Inflammatory macrophage (primary cell): ENCODE results near the gene CFAP47.
"Not testable (repeated sequence)": the region's sequence is repeated elsewhere in the genome, so short reads cannot be mapped to it uniquely, and the experiment has no call there.

Source experiments
- DNase-seq, 2 donors: peaks; one replicate each; pipeline ENCODE4 v3.0.0-alpha.2; 2020 to 2022
- total RNA-seq, 18 experiments: gene quantifications; one replicate each; lab custom pipeline; 2026; ENCODE audit warnings: mixed read lengths in 6 of 18, inconsistent platforms in 2 of 18; lab: John Stamatoyannopoulos, UW

The CFAP47 gene
- total RNA-seq = 0 to 0.26 (median 0.03) reads per million in 18 experiments

DNA sequence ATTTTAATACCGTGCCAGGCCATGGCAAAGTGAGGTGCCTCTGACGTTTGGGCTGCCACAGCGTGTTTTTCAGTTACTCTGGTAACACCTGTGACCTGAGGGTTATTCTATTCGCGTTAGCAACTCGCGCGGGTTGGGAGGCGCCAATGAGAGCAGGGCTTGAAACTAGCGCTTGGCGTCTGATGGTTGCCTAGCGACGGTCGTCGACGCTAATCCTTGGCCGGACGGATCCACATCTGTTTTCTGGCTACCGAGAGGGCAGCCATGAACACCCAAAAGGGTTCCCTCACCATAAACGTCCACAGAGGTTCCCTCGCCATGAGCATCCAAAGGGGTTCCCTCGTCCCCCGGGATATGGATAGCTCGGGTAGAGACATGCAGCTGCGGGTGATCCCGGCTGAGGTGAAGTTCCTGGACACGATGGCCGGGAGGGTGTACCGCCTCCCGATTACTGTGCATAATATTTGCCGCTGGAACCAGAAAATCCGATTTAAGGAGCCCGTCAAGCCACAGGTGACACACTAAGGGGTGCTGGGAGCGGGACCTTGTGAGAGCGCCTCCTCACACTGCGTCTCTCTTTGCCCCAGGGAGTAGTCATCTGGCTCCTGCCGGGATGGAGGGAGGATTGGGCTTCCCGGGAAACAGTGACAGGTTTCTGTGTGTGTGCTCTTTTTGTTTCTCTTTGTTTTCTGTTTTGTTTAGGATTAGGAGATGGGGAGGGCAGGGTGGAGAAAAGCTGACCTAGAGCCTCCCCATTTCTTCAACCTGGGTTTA is at the start of gene CFAP47:
Gene CFAP47 (plus strand): TSS at position 199 of the 774 bp plus-strand sequence. CDS start 66 bp downstream, at position 265.
- DNase-seq = no peak

DNA sequence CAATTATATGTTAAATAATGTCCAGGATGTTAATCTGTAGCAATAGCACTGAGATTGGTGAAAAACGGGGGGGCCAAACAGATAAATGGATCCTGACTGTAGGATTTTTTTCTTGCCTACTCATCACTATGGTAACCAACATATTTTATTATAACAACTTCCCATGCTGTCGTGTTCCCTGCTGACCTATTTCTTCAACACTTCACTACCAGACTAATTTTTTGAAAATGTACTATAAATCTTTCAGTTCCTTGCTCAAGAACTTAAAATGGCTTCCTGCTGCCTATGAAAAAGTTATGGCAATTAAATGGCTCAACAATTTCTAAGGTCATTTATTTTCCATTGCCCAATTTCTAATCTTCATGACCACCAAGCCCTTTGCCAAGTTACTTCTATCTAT is 38.9 kb upstream of the CFAP47 start:
- no peak for DNase-seq

- DNase-seq = no peak
These were observed 33.4 kb upstream of the CFAP47 start for GRCh38 chrX:35886135-35886534.

GRCh38 chrX:35890699-35891098 is 28.8 kb upstream of the CFAP47 start:
- peak; percentile 45 to 50 for DNase-seq

DNA sequence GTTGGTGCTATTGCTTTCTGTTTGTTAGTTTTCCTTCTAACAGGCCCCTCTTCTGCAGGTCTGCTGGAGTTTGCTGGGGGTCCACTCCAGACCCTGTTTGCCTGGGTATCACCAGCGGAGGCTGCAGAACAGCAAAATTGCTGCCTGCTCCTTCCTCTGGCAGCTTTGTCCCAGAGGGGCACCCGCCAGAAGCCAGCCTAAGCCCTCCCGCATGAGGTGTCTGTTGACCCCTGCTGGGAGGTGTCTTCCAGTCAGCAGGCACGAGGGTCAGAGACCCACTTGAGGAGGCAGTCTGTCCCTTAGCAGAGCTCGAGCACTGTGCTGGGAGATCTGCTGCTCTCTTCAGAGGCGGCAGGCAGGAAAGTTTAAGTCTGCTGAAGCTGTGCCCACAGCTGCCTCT is 67.3 kb downstream of the CFAP47 start:
- not testable (repeated sequence) for DNase-seq

DNA sequence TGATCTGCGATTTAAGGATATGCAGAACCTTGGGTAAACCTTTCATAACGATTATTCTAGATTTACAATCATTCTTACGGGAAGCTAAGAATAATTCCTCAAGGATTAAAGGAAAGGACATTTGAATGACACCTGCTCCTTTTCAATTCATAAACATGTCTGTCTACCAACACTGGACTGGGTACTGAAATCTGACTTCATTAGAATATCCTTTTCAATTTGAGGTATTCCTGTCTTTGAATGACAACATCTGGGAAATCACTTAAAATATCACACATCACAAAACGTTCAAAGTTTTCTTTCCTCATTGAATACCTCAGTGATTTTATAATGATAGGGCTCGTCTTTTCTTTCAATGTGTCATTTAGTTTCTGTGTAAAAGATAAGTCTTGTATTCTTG is 87.7 kb downstream of the CFAP47 start:
- no peak for DNase-seq

DNA sequence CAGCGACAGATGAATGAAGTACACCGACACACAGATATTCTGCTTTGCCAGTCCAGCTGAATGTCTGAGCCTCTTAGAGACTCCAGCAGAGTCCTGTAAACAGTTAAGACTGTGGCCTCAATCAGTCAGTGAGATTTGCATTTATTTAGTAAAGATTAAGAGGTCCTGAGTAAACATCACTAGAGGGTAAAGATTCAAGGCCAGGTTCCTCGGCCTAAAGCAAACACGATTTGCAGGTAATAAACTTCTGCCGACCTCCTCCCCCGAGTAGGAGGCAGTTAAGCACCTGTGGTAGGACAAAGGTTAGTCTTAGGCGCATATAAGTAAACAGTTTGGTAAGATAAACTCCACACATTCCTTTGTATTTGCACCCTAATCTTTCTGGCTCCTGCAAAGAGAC is 99.6 kb downstream of the CFAP47 start:
- DNase-seq = no peak

GRCh38 chrX:36035550-36035949 is 116.0 kb downstream of the CFAP47 start:
- no peak for DNase-seq

- DNase-seq = no peak
These were observed 143.2 kb downstream of the CFAP47 start for GRCh38 chrX:36062778-36063177.

- DNase-seq = no peak
These were observed 151.5 kb downstream of the CFAP47 start for GRCh38 chrX:36071061-36071460.

- not testable (repeated sequence) for DNase-seq
These were observed 155.5 kb downstream of the CFAP47 start for GRCh38 chrX:36075009-36075408.

- DNase-seq = no peak
These were observed 163.7 kb downstream of the CFAP47 start for GRCh38 chrX:36083256-36083655.

DNA sequence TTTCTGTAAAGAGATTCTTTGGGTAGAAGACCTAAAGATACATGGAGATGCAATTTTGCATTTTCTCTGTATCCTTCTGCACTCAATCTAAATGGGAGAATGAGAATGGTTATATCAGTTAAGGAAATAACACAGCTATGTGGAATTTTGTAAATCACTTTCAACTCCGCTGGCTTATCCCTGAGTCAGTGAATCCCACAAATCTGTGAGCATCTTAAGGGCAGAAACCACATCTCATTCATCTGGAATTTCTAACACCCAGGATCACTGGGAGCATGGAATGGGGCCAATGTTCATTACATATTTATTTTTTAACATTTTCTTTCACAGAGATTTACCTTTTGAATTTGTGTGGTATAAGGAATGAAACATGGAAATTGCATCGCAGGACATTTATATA is 167.8 kb downstream of the CFAP47 start:
- DNase-seq = no peak

DNA sequence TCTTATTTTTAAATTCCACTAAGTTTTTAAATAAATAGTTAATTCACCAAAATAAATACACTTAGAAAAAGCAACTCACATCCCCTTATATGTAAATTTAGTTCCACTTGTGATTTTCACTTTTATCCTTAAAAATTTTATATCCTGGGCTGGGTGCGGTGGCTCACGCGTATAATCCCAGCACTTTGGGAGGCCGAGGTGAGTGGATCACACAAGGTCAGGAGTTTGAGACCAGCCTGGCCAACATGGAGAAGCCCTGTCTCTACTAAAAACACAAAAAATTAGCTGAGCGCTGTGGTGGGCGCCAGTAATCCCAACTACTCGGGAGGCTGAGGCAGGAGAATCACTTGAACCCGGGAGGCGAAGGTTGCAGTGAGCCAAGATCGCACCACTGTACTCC is 169.4 kb downstream of the CFAP47 start:
- DNase-seq = not testable (repeated sequence)

DNA sequence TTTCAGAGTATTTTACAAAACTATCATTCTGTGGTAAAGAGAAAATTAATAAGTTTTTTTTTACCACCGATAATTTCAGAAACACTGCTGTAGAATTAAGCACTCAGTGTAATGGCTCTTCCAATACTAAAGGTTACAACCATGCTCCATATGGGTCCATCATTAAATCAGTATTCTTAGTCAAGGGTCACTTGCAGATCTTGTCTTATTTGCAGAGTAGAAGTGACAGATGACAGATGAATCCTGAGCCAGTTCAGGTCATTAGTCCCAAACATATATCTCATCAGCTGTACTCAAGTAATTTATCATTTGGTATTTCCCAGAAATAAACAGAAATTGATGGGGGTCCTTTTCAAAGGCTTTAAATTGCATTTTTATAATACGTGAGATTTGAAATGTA is 182.9 kb downstream of the CFAP47 start:
- DNase-seq = no peak

DNA sequence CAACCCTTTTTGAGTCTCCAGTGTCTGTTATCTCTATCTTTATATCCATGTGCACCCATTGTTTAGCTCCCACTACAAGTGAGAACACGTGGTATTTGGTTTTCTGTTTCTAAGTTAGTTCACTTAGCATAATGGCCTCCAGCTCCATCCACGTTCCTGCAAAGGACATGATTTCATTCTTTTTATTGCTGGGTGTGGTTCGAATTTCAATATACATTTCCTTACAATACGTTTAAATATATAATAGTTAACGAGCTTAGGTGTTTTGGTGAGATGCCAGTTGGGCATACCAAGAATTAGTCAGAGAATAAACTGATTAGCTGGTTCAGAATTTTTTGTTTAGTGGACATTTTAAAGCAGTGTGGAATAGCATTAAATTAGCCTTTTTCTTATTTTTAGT is 196.7 kb downstream of the CFAP47 start:
- no peak for DNase-seq

DNA sequence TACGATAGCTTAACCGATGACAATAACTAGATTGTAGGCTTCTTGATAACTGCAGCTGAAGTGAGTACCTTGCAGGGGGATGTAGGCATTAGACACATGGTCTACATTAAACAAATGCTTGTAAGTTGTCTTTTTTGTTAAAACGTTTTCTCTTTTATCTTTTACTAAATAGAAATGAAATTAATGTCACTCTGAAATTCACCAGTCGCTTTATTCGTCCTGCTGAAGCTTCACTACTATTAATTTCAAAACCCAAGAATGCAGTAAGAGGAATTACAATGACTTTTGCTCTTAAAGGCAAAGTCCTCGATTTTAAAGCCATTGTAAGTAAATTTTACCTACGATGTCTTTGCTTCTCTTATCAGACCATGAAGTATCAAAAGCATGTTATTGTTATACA is 239.7 kb downstream of the CFAP47 start:
- no peak for DNase-seq

DNA sequence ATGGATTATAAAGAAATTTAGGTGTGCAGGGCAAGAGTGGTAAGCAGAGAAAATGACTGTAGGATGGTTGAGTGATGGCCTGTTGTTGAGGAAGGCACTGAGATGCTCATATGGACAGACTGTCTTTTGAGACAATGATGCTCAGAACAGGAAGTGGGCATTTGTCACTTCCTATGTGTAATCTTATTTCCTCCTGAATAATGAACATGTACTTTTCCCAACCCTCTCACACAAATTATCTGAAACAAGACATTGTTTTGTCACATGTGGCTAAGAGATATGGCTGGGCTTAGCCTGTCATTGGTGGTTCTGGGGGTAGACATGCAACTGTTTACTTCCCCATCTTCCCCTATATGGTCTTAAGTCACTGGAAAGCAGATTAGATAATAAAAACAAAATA is 240.5 kb downstream of the CFAP47 start:
- no peak for DNase-seq

- no peak for DNase-seq
These were observed 279.0 kb downstream of the CFAP47 start for GRCh38 chrX:36198575-36198974.

DNA sequence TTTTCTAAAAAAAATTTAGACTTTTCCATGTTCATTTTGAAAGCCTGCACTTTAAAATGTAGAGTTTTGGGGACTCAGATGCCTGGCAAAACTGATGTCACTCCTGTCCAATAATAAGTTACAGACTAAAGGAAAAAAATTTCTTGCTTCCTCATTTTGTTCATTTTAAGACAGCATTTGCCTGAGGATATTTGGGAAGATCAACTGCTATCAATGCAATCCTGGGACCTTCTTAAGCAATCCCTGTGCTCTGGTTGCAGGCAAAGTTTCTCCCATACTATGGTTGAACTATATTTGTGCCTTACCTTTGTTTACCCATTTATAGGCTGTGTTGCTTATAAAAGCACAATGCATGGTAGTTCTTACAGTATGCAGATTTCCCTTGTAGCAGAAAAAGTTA is 280.4 kb downstream of the CFAP47 start:
- no peak for DNase-seq

GRCh38 chrX:36214924-36215323 is 295.4 kb downstream of the CFAP47 start:
- no peak for DNase-seq

GRCh38 chrX:36218801-36219200 is 299.3 kb downstream of the CFAP47 start:
- DNase-seq = no peak

DNA sequence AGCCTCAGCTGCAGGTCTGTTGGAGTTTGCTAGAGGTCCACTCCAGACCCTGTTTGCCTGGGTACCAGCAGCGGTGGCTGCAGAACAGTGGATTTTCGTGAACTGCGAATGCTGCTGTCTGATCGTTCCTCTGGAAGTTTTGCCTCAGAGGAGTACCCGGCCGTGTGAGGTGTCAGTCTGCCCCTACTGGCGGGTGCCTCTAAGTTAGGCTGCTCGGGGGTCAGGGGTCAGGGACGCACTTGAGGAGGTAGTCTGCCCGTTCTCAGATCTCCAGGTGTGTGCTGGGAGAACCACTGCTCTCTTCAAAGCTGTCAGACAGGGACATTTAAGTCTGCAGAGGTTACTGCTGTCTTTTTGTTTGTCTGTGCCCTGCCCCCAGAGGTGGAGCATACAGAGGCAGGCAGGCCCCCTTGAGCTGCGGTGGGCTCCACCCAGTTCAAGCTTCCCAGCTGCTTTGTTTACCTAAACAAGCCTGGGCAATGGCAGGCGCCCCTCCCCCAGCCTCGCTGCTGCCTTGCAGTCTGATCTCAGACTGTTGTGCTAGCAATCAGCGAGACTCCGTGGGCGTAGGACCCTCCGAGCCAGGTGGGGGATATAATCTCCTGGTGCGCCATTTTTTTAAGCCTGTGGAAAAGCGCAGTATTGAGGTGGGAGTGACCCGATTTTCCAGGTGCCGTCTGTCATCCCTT is 315.4 kb downstream of the CFAP47 start:
- not testable (repeated sequence) for DNase-seq

- no peak for DNase-seq
These were observed 321.9 kb downstream of the CFAP47 start for GRCh38 chrX:36241397-36241796.
